Keratinocyte (primary cell): ENCODE results near the gene ARFGEF3. TPM values are rescaled to one million over a fixed set of nuclear protein-coding genes. Genes with fewer than 3 reads are reported as not detected.

Source experiments
- DNase-seq: peaks from one replicate; pipeline ENCODE4 v3.0.0-alpha.2; 2011; ENCODE audit warnings: low read depth, missing footprints, low spot score
- FAIRE-seq: peaks from 2 replicates; lab custom pipeline; 2011; peaks lifted over from hg19 to GRCh38; lab: Jason Lieb, UNC
- H2AFZ ChIP-seq: 2 replicates; pipeline ENCODE4 v1.6.0; 2012; ENCODE audit warnings: low read length, control low read depth, inconsistent platforms; ENCODE audit not compliant: control insufficient read depth
- H3K27ac ChIP-seq: 2 replicates; pipeline ENCODE4 v1.5.1; 2011; ENCODE audit warnings: low read length; ENCODE audit not compliant: control insufficient read depth, insufficient read depth
- H3K27me3 ChIP-seq: 3 replicates; pipeline ENCODE4 v1.6.0; 2011; ENCODE audit warnings: low read length; ENCODE audit not compliant: control insufficient read depth, insufficient read depth; ENCODE audit errors: extremely low read depth
- H3K36me3 ChIP-seq, 2 experiments: 2 replicates in 1 of 2; 3 replicates in 1 of 2; pipeline ENCODE4 v1.5.1; 2011; ENCODE audit warnings: low read length in 2 of 2, mild to moderate bottlenecking in 1 of 2; ENCODE audit not compliant: control insufficient read depth in 2 of 2, insufficient read depth in 2 of 2; ENCODE audit errors: extremely low read depth in 1 of 2
- H3K4me1 ChIP-seq: 3 replicates; pipeline ENCODE4 v1.5.1; 2011; ENCODE audit warnings: low read length; ENCODE audit not compliant: control insufficient read depth, insufficient read depth; ENCODE audit errors: extremely low read depth
- H3K4me2 ChIP-seq: 3 replicates; pipeline ENCODE4 v1.6.0; 2011; ENCODE audit warnings: low read depth, low read length; ENCODE audit not compliant: control insufficient read depth, insufficient read depth; ENCODE audit errors: extremely low read depth
- H3K4me3 ChIP-seq, 3 experiments: fragments of 200-600 bp in 1 of 3; sonication (generic) in 1 of 3; 2 replicates in 2 of 3; 3 replicates in 1 of 3; pipeline ENCODE4 v1.5.1; 2011 to 2016; ENCODE audit warnings: low read length in 3 of 3, mild to moderate bottlenecking in 3 of 3, control low read depth in 2 of 3, inconsistent platforms in 1 of 3, low read depth in 1 of 3, mixed read lengths in 1 of 3, mixed run types in 1 of 3, moderate library complexity in 1 of 3; ENCODE audit not compliant: control insufficient read depth in 2 of 3, insufficient read depth in 2 of 3; ENCODE audit errors: extremely low read depth in 1 of 3
- H3K79me2 ChIP-seq: 2 replicates; pipeline ENCODE4 v1.6.0; 2012; ENCODE audit warnings: low read length; ENCODE audit not compliant: control insufficient read depth, insufficient read depth
- H3K9ac ChIP-seq: 3 replicates; pipeline ENCODE4 v1.6.0; 2011; ENCODE audit warnings: low read length; ENCODE audit not compliant: control insufficient read depth, insufficient read depth; ENCODE audit errors: extremely low read depth
- H3K9me1 ChIP-seq: 3 replicates; pipeline ENCODE4 v1.6.0; 2011; ENCODE audit warnings: low read length; ENCODE audit not compliant: control insufficient read depth, insufficient read depth; ENCODE audit errors: extremely low read depth
- H3K9me3 ChIP-seq: 2 replicates; pipeline ENCODE4 v1.5.1; 2012; ENCODE audit warnings: low read depth, low read length; ENCODE audit not compliant: control insufficient read depth
- H4K20me1 ChIP-seq: 3 replicates; pipeline ENCODE4 v1.6.0; 2011; ENCODE audit warnings: low read length; ENCODE audit not compliant: control insufficient read depth, insufficient read depth; ENCODE audit errors: extremely low read depth
- EZH2 ChIP-seq: IDR thresholded peaks from one replicate; pipeline ENCODE4 v1.6.1; 2012; ENCODE audit warnings: inconsistent platforms, mild to moderate bottlenecking, low read length, moderate library complexity
- dilution Hi-C: fragments of 300-500 bp; cut with MboI; formaldehyde crosslinking; loops from one replicate; pipeline ENCODE4 v1.7.0; 2020; ENCODE audit warnings: low sequenced_read_pairs; ENCODE audit not compliant: extremely low pct_ligation_motif_present
- polyA plus RNA-seq, 5 experiments: library from polyadenylated mRNA; depleted of rRNA in 3 of 5; stranded (reverse) in 3 of 5; stranded (forward) in 1 of 5; unstranded in 1 of 5; fragments of >200 nt; gene quantifications; 1 replicate in 1 of 5; 2 replicates in 3 of 5; 3 replicates in 1 of 5; pipeline versions ENCODE4 v1.2.1 to v1.2.3, GENCODE V29; 2011 to 2012; ENCODE audit warnings: missing spikeins in 2 of 5, low read depth in 1 of 5, low replicate concordance in 1 of 5
- TF ChIP-seq, protein P1 (sequence below), 3 experiments: IDR thresholded peaks in 1 of 3; conservative IDR thresholded peaks in 1 of 3; optimal IDR thresholded peaks in 1 of 3; 2 replicates in 2 of 3; 3 replicates in 1 of 3; pipeline versions ENCODE3 to v1.5.1; 2011; ENCODE audit warnings: low read length in 3 of 3, mild to moderate bottlenecking in 3 of 3, moderate library complexity in 2 of 3, control low read depth in 1 of 3, inconsistent platforms in 1 of 3; ENCODE audit not compliant: insufficient read depth in 2 of 3; ENCODE audit errors: extremely low read depth in 1 of 3

The ARFGEF3 gene
- polyA plus RNA-seq, 1 donor (not counting 4 experiments of a cell fraction or from before 2014, with no cell fraction given), result 0.09 TPM

DNA sequence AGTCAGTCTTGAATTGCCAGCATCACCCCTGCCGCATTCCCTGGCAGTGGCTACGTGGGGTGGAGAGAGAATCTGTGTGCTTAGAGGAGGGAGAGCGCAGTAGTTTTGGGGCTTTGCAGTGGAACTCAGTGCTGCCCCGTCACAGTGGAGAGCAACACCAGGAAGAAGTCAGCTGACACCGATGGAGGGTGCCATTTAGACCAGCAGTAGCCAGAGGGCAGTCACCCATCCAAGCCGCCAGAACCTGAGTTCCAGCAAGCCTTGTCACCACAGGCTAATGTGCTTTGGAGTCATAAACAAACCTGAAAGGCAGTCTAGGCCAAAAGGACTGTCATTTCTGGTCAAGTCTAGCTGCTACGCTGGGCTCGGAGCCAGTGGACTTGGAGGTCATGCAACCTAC lies 32.5 kb upstream of the ARFGEF3 start:
- no peak for TF ChIP-seq EZH2
- Histone ChIP-seq H3K4me3 (no peak overlapping the region), H4K20me1 (no peaks in the 10 kb centered on the region), H3K36me3 (no peaks in the 10 kb centered on the region), H3K27me3 (no peaks in the 10 kb centered on the region), H2AFZ (no peak overlapping the region), H3K4me1 (no peaks in the 10 kb centered on the region), H3K9me1 (no peaks in the 10 kb centered on the region), H3K27ac (no peak overlapping the region), H3K9ac (no peak overlapping the region), H3K4me2 (no peak overlapping the region), H3K9me3 (no peaks in the 10 kb centered on the region), H3K79me2 (no peaks in the 10 kb centered on the region)
- dilution Hi-C loops, result no loop called here
- no peak for DNase-seq
- no peak for FAIRE-seq

DNA sequence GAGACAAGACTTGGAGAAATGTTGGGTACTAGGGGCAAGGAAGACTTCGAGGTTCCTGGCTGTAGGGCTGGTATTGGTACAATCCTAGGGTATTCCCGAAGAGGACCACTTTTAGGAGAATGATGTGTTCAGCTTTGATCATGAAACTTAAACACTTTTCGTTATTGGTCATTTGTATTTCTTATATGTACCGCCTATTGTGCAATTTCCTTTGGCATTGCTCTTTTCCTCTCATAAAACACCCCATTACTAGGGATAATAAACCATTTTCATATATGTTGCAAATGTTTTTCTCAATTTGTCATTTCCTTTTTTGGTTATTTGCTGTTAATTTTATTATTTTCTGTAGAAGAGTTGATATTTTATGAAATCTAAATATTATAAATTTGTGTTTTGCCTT lies 18.9 kb upstream of the ARFGEF3 start:
- Histone ChIP-seq H3K79me2 (no peaks in the 10 kb centered on the region), H3K9ac (no peak overlapping the region), H3K27me3 (no peaks in the 10 kb centered on the region), H3K9me1 (no peaks in the 10 kb centered on the region), H3K9me3 (no peaks in the 10 kb centered on the region), H3K27ac (no peak overlapping the region), H3K4me3 (no peak overlapping the region), H3K4me2 (no peak overlapping the region), H4K20me1 (no peaks in the 10 kb centered on the region), H3K4me1 (no peaks in the 10 kb centered on the region), H3K36me3 (no peaks in the 10 kb centered on the region), H2AFZ (no peak overlapping the region)
- dilution Hi-C loops, result no loop called here
- DNase-seq (no peak), FAIRE-seq (no peak)
- no peak for TF ChIP-seq EZH2
- TF ChIP-seq, protein P1, sequence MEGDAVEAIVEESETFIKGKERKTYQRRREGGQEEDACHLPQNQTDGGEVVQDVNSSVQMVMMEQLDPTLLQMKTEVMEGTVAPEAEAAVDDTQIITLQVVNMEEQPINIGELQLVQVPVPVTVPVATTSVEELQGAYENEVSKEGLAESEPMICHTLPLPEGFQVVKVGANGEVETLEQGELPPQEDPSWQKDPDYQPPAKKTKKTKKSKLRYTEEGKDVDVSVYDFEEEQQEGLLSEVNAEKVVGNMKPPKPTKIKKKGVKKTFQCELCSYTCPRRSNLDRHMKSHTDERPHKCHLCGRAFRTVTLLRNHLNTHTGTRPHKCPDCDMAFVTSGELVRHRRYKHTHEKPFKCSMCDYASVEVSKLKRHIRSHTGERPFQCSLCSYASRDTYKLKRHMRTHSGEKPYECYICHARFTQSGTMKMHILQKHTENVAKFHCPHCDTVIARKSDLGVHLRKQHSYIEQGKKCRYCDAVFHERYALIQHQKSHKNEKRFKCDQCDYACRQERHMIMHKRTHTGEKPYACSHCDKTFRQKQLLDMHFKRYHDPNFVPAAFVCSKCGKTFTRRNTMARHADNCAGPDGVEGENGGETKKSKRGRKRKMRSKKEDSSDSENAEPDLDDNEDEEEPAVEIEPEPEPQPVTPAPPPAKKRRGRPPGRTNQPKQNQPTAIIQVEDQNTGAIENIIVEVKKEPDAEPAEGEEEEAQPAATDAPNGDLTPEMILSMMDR (optimal IDR thresholded peaks at IDR 0.05 in 1 of 3, IDR thresholded peaks at IDR 0.05 in 1 of 3, conservative IDR thresholded peaks at IDR 0.05 in 1 of 3; ENCODE audit: extremely low read depth in 1 of 3, insufficient read depth in 2 of 3, low read length in 3 of 3), result no peak

DNA sequence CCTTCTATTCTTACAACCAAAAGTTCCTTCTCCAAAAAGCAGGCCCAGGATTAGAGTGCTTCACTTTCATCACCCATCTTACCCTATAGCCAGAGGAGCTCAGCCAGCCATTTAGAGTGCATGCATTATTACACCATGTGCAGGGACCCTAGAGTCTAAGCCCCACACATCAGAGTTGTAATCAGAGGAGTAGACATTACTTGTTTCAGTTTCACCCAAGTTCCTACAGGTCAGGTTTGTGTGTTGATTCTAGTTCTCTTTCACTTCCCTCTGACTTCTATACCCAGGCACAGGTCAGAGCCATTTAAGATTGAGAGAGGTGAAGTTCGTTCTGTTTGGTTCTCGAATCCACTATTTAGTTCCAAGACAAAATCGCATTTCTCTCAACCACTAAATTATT lies 16.3 kb upstream of the ARFGEF3 start:
- no peak overlapping the region for H3K27ac ChIP-seq
- no peak overlapping the region for H3K4me3 ChIP-seq
- no peaks in the 10 kb centered on the region for H3K9me3 ChIP-seq
- H3K4me1 ChIP-seq, result no peaks in the 10 kb centered on the region
- H3K9ac ChIP-seq, result no peak overlapping the region
- no peak for DNase-seq
- no peaks in the 10 kb centered on the region for H3K79me2 ChIP-seq
- dilution Hi-C loops, result no loop called here
- no peaks in the 10 kb centered on the region for H3K27me3 ChIP-seq
- H3K9me1 ChIP-seq, result no peaks in the 10 kb centered on the region
- no peak for FAIRE-seq
- H3K4me2 ChIP-seq, result no peak overlapping the region
- no peaks in the 10 kb centered on the region for H3K36me3 ChIP-seq
- H4K20me1 ChIP-seq, result no peaks in the 10 kb centered on the region
- no peak overlapping the region for H2AFZ ChIP-seq
- TF ChIP-seq EZH2, result no peak
- TF ChIP-seq, protein P1 (optimal IDR thresholded peaks at IDR 0.05 in 1 of 3, IDR thresholded peaks at IDR 0.05 in 1 of 3, conservative IDR thresholded peaks at IDR 0.05 in 1 of 3; ENCODE audit: extremely low read depth in 1 of 3, insufficient read depth in 2 of 3, low read length in 3 of 3), result no peak
